Measurements from ENCODE around the gene TTC36. TPM values are rescaled to one million over a fixed set of nuclear protein-coding genes. Genes with fewer than 3 reads are reported as not detected.
"Not testable (repeated sequence)": the region's sequence is repeated elsewhere in the genome, so short reads cannot be mapped to it uniquely, and the experiment has no call there.

The TTC36 gene
- total RNA-seq, 1 experiment from 2014 or later: 1.6 TPM

GRCh38 chr11:118570787-118571186, 43.5 kb downstream of the TTC36 start:
- Histone ChIP-seq H4K8ac (replicated peaks; ENCODE audit: insufficient read length, low read depth, low read length) (no peak overlapping the region), H3K4me2 (ENCODE audit: insufficient read depth, insufficient read length, low read length) (no peak overlapping the region), H4K91ac (ENCODE audit: insufficient read length, low read depth, low read length) (no peak overlapping the region), H3K56ac (ENCODE audit: insufficient read length, low read depth, low read length) (no peak overlapping the region), H3K9ac (ENCODE audit: extremely low read depth, insufficient read length, low read length) (no peak overlapping the region), H3K27ac (ENCODE audit: insufficient read length, low read depth, low read length) (no peak overlapping the region), H3K79me2 (ENCODE audit: insufficient read depth, low read length) (peaks cover 19% of the 10 kb centered on the region; the same call in 1 of the 2 replicates), H3K27me3 (ENCODE audit: insufficient read depth, low read length) (no peaks in the 10 kb centered on the region), H2BK20ac (ENCODE audit: low read depth, low read length, poor library complexity, severe bottlenecking) (no peak overlapping the region), H2BK12ac (ENCODE audit: insufficient read length, low read depth, low read length) (no peak overlapping the region), H3K9me3 (ENCODE audit: control insufficient read depth, low read depth, low read length) (no peaks in the 10 kb centered on the region), H2BK120ac (ENCODE audit: low read depth, low read length, poor library complexity, severe bottlenecking) (no peak overlapping the region), H2BK15ac (ENCODE audit: low read depth, low read length) (no peak overlapping the region), H4K20me1 (ENCODE audit: control insufficient read depth, insufficient read depth, insufficient read length) (no peaks in the 10 kb centered on the region), H2BK5ac (ENCODE audit: insufficient read length, low read length) (no peak overlapping the region), H3K18ac (ENCODE audit: insufficient read length, low read depth, low read length) (no peak overlapping the region), H3K79me1 (ENCODE audit: insufficient read depth, low read depth, low read length, poor library complexity, severe bottlenecking) (peaks cover 8% of the 10 kb centered on the region), H3K23ac (ENCODE audit: insufficient read length, low read depth, low read length) (no peak overlapping the region), H4K5ac (ENCODE audit: insufficient read length, low read depth, low read length) (no peak overlapping the region), H3T11ph (ENCODE audit: low read length) (no peak overlapping the region), H3K14ac (ENCODE audit: insufficient read depth, low read length) (no peak overlapping the region), H3K4me1 (ENCODE audit: insufficient read depth, low read length) (no peaks in the 10 kb centered on the region), H3K4ac (ENCODE audit: low read depth, low read length) (no peak overlapping the region), H2AFZ (ENCODE audit: low read length) (no peak overlapping the region), H3K23me2 (ENCODE audit: insufficient read length, low read depth, low read length, poor library complexity, severe bottlenecking) (peaks cover 7% of the 10 kb centered on the region), H2AK5ac (ENCODE audit: insufficient read length, low read length) (no peak overlapping the region)
- no peak for TF ChIP-seq CTCF (conservative IDR thresholded peaks at IDR 0.05)
- no CpG with 5 or more reads among the region's 1 CpG for WGBS (ENCODE audit: extremely low coverage, insufficient read length, low lambda C conversion rate)
- peaks cover 13 to 20% of the 10 kb centered on the region in 2 experiments for H3K4me1 Mint-ChIP-seq
- H3K27me3 Mint-ChIP-seq (ENCODE audit: low read depth): peaks cover 2% of the 10 kb centered on the region
- H3K4me3 Mint-ChIP-seq: no peak overlapping the region
- H3K27ac Mint-ChIP-seq: no peak overlapping the region
- H3K9me3 Mint-ChIP-seq: no peaks in the 10 kb centered on the region; a peak in 2 of 5 replicates
- H3K36me3 Mint-ChIP-seq (ENCODE audit: insufficient read depth in 1 of 3, low read depth in 3 of 3): peaks cover 0 to 3% (median 0%) of the 10 kb centered on the region in 3 experiments; a peak in 1 of 7 replicates
- no peak for DNase-seq

GRCh38 chr11:118571701-118572060, 44.4 kb downstream of the TTC36 start:
- not testable (repeated sequence) for H3K9me3 Mint-ChIP-seq; H3T11ph ChIP-seq (ENCODE audit: low read length); H2BK5ac ChIP-seq (ENCODE audit: insufficient read length, low read length); H3K23me2 ChIP-seq (ENCODE audit: insufficient read length, low read depth, low read length, poor library complexity, severe bottlenecking); H3K36me3 Mint-ChIP-seq (ENCODE audit: insufficient read depth in 1 of 3, low read depth in 3 of 3); H3K27me3 ChIP-seq (ENCODE audit: insufficient read depth, low read length); H4K5ac ChIP-seq (ENCODE audit: insufficient read length, low read depth, low read length); H3K27ac ChIP-seq (ENCODE audit: insufficient read length, low read depth, low read length); H4K8ac ChIP-seq (replicated peaks; ENCODE audit: insufficient read length, low read depth, low read length); H3K9me3 ChIP-seq (ENCODE audit: control insufficient read depth, low read depth, low read length); H2BK15ac ChIP-seq (ENCODE audit: low read depth, low read length); H3K9ac ChIP-seq (ENCODE audit: extremely low read depth, insufficient read length, low read length); H3K4ac ChIP-seq (ENCODE audit: low read depth, low read length); H4K20me1 ChIP-seq (ENCODE audit: control insufficient read depth, insufficient read depth, insufficient read length); H3K18ac ChIP-seq (ENCODE audit: insufficient read length, low read depth, low read length); H2AK5ac ChIP-seq (ENCODE audit: insufficient read length, low read length); H2AFZ ChIP-seq (ENCODE audit: low read length); H4K91ac ChIP-seq (ENCODE audit: insufficient read length, low read depth, low read length); H3K14ac ChIP-seq (ENCODE audit: insufficient read depth, low read length); H3K23ac ChIP-seq (ENCODE audit: insufficient read length, low read depth, low read length); H3K27me3 Mint-ChIP-seq (ENCODE audit: low read depth); H2BK12ac ChIP-seq (ENCODE audit: insufficient read length, low read depth, low read length); H2BK20ac ChIP-seq (ENCODE audit: low read depth, low read length, poor library complexity, severe bottlenecking); H2BK120ac ChIP-seq (ENCODE audit: low read depth, low read length, poor library complexity, severe bottlenecking); H3K79me1 ChIP-seq (ENCODE audit: insufficient read depth, low read depth, low read length, poor library complexity, severe bottlenecking); H3K56ac ChIP-seq (ENCODE audit: insufficient read length, low read depth, low read length); H3K4me1 ChIP-seq (ENCODE audit: insufficient read depth, low read length)
- peak; percentile 31 for DNase-seq
- Mint-ChIP-seq H3K27ac (peak overlapping the region in 1 of 3 experiments; percentile 85; a peak in 3 of 7 replicates), H3K4me3 (peak overlapping the region; percentile 86 to 95), H3K4me1 (peaks cover 16 to 20% of the 10 kb centered on the region in 2 experiments)
- WGBS (ENCODE audit: extremely low coverage, insufficient read length, low lambda C conversion rate): no CpG with 5 or more reads among the region's 15 CpGs
- Histone ChIP-seq H3K79me2 (ENCODE audit: insufficient read depth, low read length) (peaks cover 19% of the 10 kb centered on the region; the same call in 1 of the 2 replicates), H3K4me2 (ENCODE audit: insufficient read depth, insufficient read length, low read length) (peak overlapping the region; percentile 99)
